NT2/D1 (cell line): ENCODE data around the gene BMI1.

ENCODE experiments used
- DNase-seq: peaks from one replicate; pipeline ENCODE4 v3.0.0-alpha.2; 2011; ENCODE audit warnings: low read depth, low spot score
- H3K27me3 ChIP-seq: 2 replicates; pipeline ENCODE4 v1.6.0; 2011; ENCODE audit warnings: mild to moderate bottlenecking; ENCODE audit not compliant: insufficient read length, insufficient read depth
- H3K36me3 ChIP-seq: 2 replicates; pipeline ENCODE4 v1.6.1; 2011; ENCODE audit warnings: mild to moderate bottlenecking, low read length, mixed read lengths; ENCODE audit not compliant: insufficient read depth, insufficient read length
- H3K4me1 ChIP-seq: 2 replicates; pipeline ENCODE4 v1.5.1; 2011; ENCODE audit not compliant: insufficient read depth, insufficient read length
- H3K4me3 ChIP-seq: 2 replicates; pipeline ENCODE4 v1.5.1; 2011; ENCODE audit warnings: low read depth; ENCODE audit not compliant: insufficient read length
- H3K9ac ChIP-seq: 2 replicates; pipeline ENCODE4 v1.6.0; 2011; ENCODE audit warnings: low read depth; ENCODE audit not compliant: insufficient read length
- H3K9me3 ChIP-seq: 2 replicates; pipeline ENCODE4 v1.5.1; 2011; ENCODE audit warnings: mild to moderate bottlenecking, low read length; ENCODE audit not compliant: insufficient read depth
- SUZ12 ChIP-seq: IDR thresholded peaks from 2 replicates; pipeline ENCODE4 v1.6.1; 2011; ENCODE audit not compliant: insufficient read length, insufficient read depth; ENCODE audit errors: extremely low read depth
- YY1 ChIP-seq: IDR thresholded peaks from 2 replicates; pipeline ENCODE4 v1.6.1; 2011; ENCODE audit not compliant: insufficient read length, insufficient read depth
- ZNF274 ChIP-seq: IDR thresholded peaks from 2 replicates; pipeline ENCODE4 v1.6.1; 2011; ENCODE audit warnings: mild to moderate bottlenecking, low read depth, low read length

BMI1 gene

GRCh38 chr10:22315455-22316285, 5.2 kb upstream of the BMI1 start:
- Histone ChIP-seq H3K9me3 (no peaks in the 10 kb centered on the region), H3K4me3 (peak overlapping the region; percentile 63), H3K9ac (peak overlapping the region; percentile 59), H3K36me3 (no peaks in the 10 kb centered on the region), H3K27me3 (peaks cover 68% of the 10 kb centered on the region), H3K4me1 (no peaks in the 10 kb centered on the region)
- TF ChIP-seq YY1 (no peak), ZNF274 (no peak), SUZ12 (no peak)
- DNase-seq, result no peak

GRCh38 chr10:22316286-22317075, 4.4 kb upstream of the BMI1 start, which contains the start of gene COMMD3:
Gene COMMD3 (plus strand): TSS chr10:22316388. CDS start chr10:22316418, 30 bp downstream.
- Histone ChIP-seq H3K9me3 (no peaks in the 10 kb centered on the region), H3K27me3 (peaks cover 71% of the 10 kb centered on the region), H3K4me1 (no peaks in the 10 kb centered on the region), H3K36me3 (no peaks in the 10 kb centered on the region), H3K4me3 (peak within 1 kb of the TSS; percentile 63), H3K9ac (peak within 1 kb of the TSS; percentile 72)
- TF ChIP-seq ZNF274 (no peak), YY1 (no peak), SUZ12 (no peak)
- no peak for DNase-seq

GRCh38 chr10:22317076-22317370, 3.9 kb upstream of the BMI1 start:
- H3K4me3 ChIP-seq, result peak overlapping the region; percentile 63
- no peak for DNase-seq
- H3K9ac ChIP-seq, result peak overlapping the region; percentile 72
- H3K36me3 ChIP-seq, result no peaks in the 10 kb centered on the region
- no peaks in the 10 kb centered on the region for H3K4me1 ChIP-seq
- H3K27me3 ChIP-seq, result peaks cover 74% of the 10 kb centered on the region
- no peaks in the 10 kb centered on the region for H3K9me3 ChIP-seq
- no peak for TF ChIP-seq YY1
- TF ChIP-seq SUZ12, result no peak
- TF ChIP-seq ZNF274, result no peak

GRCh38 chr10:22317771-22318565, 2.9 kb upstream of the BMI1 start:
- no peaks in the 10 kb centered on the region for H3K36me3 ChIP-seq
- H3K4me3 ChIP-seq, result no peak overlapping the region
- H3K9ac ChIP-seq, result no peak overlapping the region
- peaks cover 80% of the 10 kb centered on the region for H3K27me3 ChIP-seq
- TF ChIP-seq SUZ12, result no peak
- TF ChIP-seq YY1, result no peak
- DNase-seq, result no peak
- no peaks in the 10 kb centered on the region for H3K4me1 ChIP-seq
- no peaks in the 10 kb centered on the region for H3K9me3 ChIP-seq

GRCh38 chr10:22318772-22319171, 2.1 kb upstream of the BMI1 start:
- Histone ChIP-seq H3K9me3 (no peaks in the 10 kb centered on the region), H3K4me3 (no peak overlapping the region), H3K36me3 (no peaks in the 10 kb centered on the region), H3K27me3 (peaks cover 80% of the 10 kb centered on the region), H3K9ac (no peak overlapping the region), H3K4me1 (no peaks in the 10 kb centered on the region)
- no peak for TF ChIP-seq ZNF274
- TF ChIP-seq SUZ12, result no peak
- TF ChIP-seq YY1, result no peak
- DNase-seq, result no peak

- H3K4me3 ChIP-seq, result no peak overlapping the region
These were observed 1.3 kb upstream of the BMI1 start for GRCh38 chr10:22319547-22319979.

More at GRCh38 chr10:22319547-22319979, 1.3 kb upstream of the BMI1 start:
- no peak overlapping the region for H3K9ac ChIP-seq
- H3K4me1 ChIP-seq, result no peaks in the 10 kb centered on the region
- no peaks in the 10 kb centered on the region for H3K36me3 ChIP-seq
- TF ChIP-seq YY1 (no peak), SUZ12 (no peak), ZNF274 (no peak)
- peaks cover 80% of the 10 kb centered on the region for H3K27me3 ChIP-seq
- no peaks in the 10 kb centered on the region for H3K9me3 ChIP-seq
- DNase-seq, result no peak
